HTERT RPE-1 (cell line): Measurements from ENCODE around the gene NAGK.
"Not testable (repeated sequence)": the region's sequence is repeated elsewhere in the genome, so short reads cannot be mapped to it uniquely, and the experiment has no call there.

ENCODE experiments used
- in situ Hi-C: fragments of 300-500 bp; cut with MboI; formaldehyde crosslinking; loops from 4 replicates; pipeline ENCODE4 v1.14.3; 2020; ENCODE audit warnings: low sequenced_read_pairs

NAGK gene

GRCh38 chr2:71068218-71069035, at the start of gene NAGK:
Gene NAGK, plus strand, starts transcription at chr2:71068648. Its CDS starts 36 bp downstream, at chr2:71068684.
- in situ Hi-C loops = no loop called here

- in situ Hi-C loops = not testable (repeated sequence)
These were observed 48.5 kb upstream of the NAGK start for GRCh38 chr2:71019989-71020388.

- in situ Hi-C loops = not testable (repeated sequence)
These were observed 47.1 kb upstream of the NAGK start for GRCh38 chr2:71021394-71021793.

DNA sequence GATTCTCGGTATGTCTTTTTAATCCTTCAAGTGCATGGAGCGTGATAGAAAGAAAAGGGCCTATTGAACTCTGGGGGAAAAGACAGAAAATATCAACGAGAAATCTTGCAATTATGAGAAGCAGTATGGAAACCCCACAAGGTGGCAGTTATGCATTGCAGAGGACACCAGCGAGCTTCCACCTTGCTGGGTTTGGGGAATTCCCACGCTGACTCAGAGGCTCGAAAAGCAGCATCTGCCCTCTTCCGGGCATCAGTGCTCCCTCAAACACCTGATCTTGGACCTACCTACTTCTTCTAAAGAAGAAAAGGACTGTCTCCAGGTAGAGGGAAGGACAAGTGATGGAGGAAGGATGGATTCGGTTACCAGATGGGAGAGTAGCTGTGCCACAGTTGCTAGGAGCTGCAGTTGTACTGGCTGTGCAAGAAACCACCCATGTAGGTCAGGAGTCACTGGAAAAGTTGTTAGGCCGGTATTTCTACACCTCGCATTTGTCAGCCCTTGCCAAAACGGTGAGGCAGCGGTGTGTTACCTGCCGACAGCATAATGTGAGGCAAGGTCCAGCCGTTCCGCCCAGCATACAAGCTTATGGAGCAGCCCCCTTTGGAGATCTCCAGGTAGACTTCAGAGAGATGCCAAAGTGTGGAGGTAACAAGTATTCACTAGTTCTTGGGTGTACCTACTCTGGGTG, 44.8 kb upstream of the NAGK start:
- in situ Hi-C loops = not testable (repeated sequence)

- in situ Hi-C loops = not testable (repeated sequence)
These were observed 32.2 kb upstream of the NAGK start for GRCh38 chr2:71036296-71036695.

- in situ Hi-C loops = no loop called here
These were observed 26.2 kb upstream of the NAGK start for GRCh38 chr2:71042287-71042686.

GRCh38 chr2:71043531-71044407, 24.7 kb upstream of the NAGK start:
- in situ Hi-C loops = no loop called here

GRCh38 chr2:71045151-71045550, 23.3 kb upstream of the NAGK start:
- in situ Hi-C loops = no loop called here

DNA sequence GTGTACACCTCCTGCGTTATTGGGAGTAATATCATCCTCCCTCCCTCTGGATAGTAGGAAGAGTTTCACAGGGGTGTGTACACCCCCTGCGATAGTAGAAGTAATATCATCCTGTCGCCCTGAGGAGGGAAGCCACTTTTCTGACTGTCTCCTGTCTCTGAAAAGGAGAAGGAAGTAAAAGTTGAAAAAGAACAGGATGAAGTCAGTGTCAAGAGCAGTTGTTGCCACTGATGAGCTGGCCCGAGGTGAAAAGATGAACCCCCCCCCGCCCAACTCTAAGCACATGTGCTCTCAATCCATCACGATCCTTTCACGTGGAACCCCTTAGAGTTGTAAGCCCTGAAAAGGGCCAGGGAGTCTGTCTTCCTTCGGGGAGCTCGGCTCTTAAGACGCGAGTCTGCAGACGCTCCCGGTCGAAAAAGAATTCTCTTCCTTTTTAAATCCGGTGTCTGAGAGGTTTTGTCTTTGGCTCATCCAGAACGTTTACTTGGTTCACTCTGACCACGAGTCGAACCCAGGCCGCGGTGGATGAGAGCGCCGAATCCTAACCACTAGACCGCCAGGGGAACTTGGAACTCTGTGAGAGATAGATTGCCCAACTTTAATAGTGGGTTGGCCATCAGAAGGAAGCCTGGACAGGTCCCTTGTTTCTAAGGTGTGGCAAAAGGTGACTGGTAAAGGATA, 22.4 kb upstream of the NAGK start:
- in situ Hi-C loops = no loop called here

GRCh38 chr2:71048096-71048495, 20.4 kb upstream of the NAGK start:
- in situ Hi-C loops = no loop called here

GRCh38 chr2:71049704-71050360, 18.6 kb upstream of the NAGK start:
- in situ Hi-C loops = not testable (repeated sequence)

GRCh38 chr2:71055206-71055740, 13.2 kb upstream of the NAGK start:
- in situ Hi-C loops = not testable (repeated sequence)

GRCh38 chr2:71060211-71060610, 8.2 kb upstream of the NAGK start:
- in situ Hi-C loops = no loop called here

GRCh38 chr2:71060871-71061270, 7.6 kb upstream of the NAGK start:
- in situ Hi-C loops = no loop called here

GRCh38 chr2:71063216-71063615, 5.2 kb upstream of the NAGK start:
- in situ Hi-C loops = no loop called here

DNA sequence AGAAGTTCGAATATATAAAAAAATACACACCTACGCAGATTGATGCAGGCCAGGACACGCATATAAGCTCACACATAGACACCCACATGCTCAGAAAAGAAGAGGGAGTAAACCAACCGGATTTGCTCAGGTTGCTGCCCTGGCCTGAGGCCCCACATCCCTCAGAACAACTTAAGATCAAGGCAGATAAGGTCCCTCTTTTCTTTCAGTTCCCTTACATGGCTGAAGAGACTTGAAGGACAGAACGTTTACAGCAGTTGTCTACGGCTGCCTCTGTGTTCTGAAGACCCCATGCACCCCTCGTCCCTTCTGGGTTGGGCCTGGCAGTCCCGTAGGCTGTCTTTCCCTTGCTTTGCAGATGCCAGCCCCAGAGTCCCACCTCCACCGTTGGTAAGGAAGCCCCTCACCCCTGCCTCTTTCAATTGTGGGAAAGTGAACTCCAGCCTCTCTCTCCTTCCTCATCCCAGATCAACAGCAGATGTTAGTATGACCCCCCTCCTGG, 4.3 kb upstream of the NAGK start:
- in situ Hi-C loops = no loop called here

GRCh38 chr2:71064754-71065621, 3.5 kb upstream of the NAGK start:
- in situ Hi-C loops = no loop called here

- in situ Hi-C loops = no loop called here
These were observed 1.6 kb upstream of the NAGK start for GRCh38 chr2:71066856-71067255.
